Neuron (in vitro differentiated cells): ENCODE measurements around the gene EFCAB11.

Experiments
- H2AFZ ChIP-seq: one replicate; pipeline ENCODE4 v1.6.1; 2013; ENCODE audit warnings: low read depth, mild to moderate bottlenecking, inconsistent platforms, low read length, moderate library complexity
- H3K27me3 ChIP-seq: one replicate; pipeline ENCODE4 v1.6.1; 2013; ENCODE audit warnings: low read length; ENCODE audit not compliant: insufficient read depth
- H3K36me3 ChIP-seq: one replicate; pipeline ENCODE4 v1.6.1; 2013; ENCODE audit warnings: low read length; ENCODE audit not compliant: insufficient read depth
- H3K4me1 ChIP-seq: one replicate; pipeline ENCODE4 v1.6.1; 2013; ENCODE audit warnings: low read length; ENCODE audit not compliant: insufficient read depth
- H3K4me3 ChIP-seq: 2 replicates; pipeline ENCODE4 v1.5.1; 2013; ENCODE audit warnings: mild to moderate bottlenecking, low read length, moderate library complexity
- H3K9me3 ChIP-seq: one replicate; pipeline ENCODE4 v1.6.1; 2013; ENCODE audit warnings: low read length

Gene EFCAB11

GRCh38 chr14:89954070-89955021 is at the start of gene EFCAB11:
TSS of gene EFCAB11 (minus strand) at chr14:89954730. CDS start at chr14:89954660, 70 bp downstream.
- H3K27me3 ChIP-seq: no peaks in the 10 kb centered on the region
- H3K4me1 ChIP-seq: peaks cover 28% of the 10 kb centered on the region
- H3K4me3 ChIP-seq: peak within 1 kb of the TSS; percentile 80
- H3K9me3 ChIP-seq: peaks cover 2% of the 10 kb centered on the region
- H2AFZ ChIP-seq: peak within 1 kb of the TSS; percentile 93
- H3K36me3 ChIP-seq: peaks cover 18% of the 10 kb centered on the region

GRCh38 chr14:90003526-90004307 is 49.2 kb upstream of the EFCAB11 start:
- no peaks in the 10 kb centered on the region for H3K4me1 ChIP-seq
- no peak overlapping the region for H3K4me3 ChIP-seq
- H2AFZ ChIP-seq: no peak overlapping the region
- H3K36me3 ChIP-seq: peaks cover 35% of the 10 kb centered on the region
- H3K9me3 ChIP-seq: no peaks in the 10 kb centered on the region
- no peaks in the 10 kb centered on the region for H3K27me3 ChIP-seq

- Histone ChIP-seq H3K4me1 (no peaks in the 10 kb centered on the region), H3K36me3 (peaks cover 51% of the 10 kb centered on the region), H3K9me3 (no peaks in the 10 kb centered on the region)
These were observed 46.4 kb upstream of the EFCAB11 start for GRCh38 chr14:90000935-90001334.

GRCh38 chr14:89996963-89997362 is 42.4 kb upstream of the EFCAB11 start:
- Histone ChIP-seq H3K27me3 (no peaks in the 10 kb centered on the region), H2AFZ (no peak overlapping the region), H3K4me3 (no peak overlapping the region), H3K9me3 (no peaks in the 10 kb centered on the region), H3K36me3 (peaks cover 59% of the 10 kb centered on the region), H3K4me1 (no peaks in the 10 kb centered on the region)

More at GRCh38 chr14:90000935-90001334, 46.4 kb upstream of the EFCAB11 start:
- Histone ChIP-seq H2AFZ (no peak overlapping the region), H3K27me3 (no peaks in the 10 kb centered on the region), H3K4me3 (no peak overlapping the region)

- Histone ChIP-seq H3K27me3 (no peaks in the 10 kb centered on the region), H3K4me3 (no peak overlapping the region), H3K36me3 (peaks cover 78% of the 10 kb centered on the region), H3K4me1 (no peaks in the 10 kb centered on the region), H2AFZ (no peak overlapping the region), H3K9me3 (no peaks in the 10 kb centered on the region)
These were observed 37.7 kb upstream of the EFCAB11 start for GRCh38 chr14:89992273-89992672.

- no peak overlapping the region for H3K4me3 ChIP-seq
- H3K36me3 ChIP-seq: peaks cover 77% of the 10 kb centered on the region
- H3K4me1 ChIP-seq: no peaks in the 10 kb centered on the region
- H3K9me3 ChIP-seq: no peaks in the 10 kb centered on the region
- no peaks in the 10 kb centered on the region for H3K27me3 ChIP-seq
- H2AFZ ChIP-seq: no peak overlapping the region
These were observed 36.2 kb upstream of the EFCAB11 start for GRCh38 chr14:89990623-89991275.

GRCh38 chr14:89990218-89990617 is 35.7 kb upstream of the EFCAB11 start:
- no peak overlapping the region for H3K4me3 ChIP-seq
- H3K4me1 ChIP-seq: no peaks in the 10 kb centered on the region
- no peaks in the 10 kb centered on the region for H3K27me3 ChIP-seq
- no peaks in the 10 kb centered on the region for H3K9me3 ChIP-seq
- H3K36me3 ChIP-seq: peaks cover 80% of the 10 kb centered on the region
- H2AFZ ChIP-seq: no peak overlapping the region

- H3K4me3 ChIP-seq: no peak overlapping the region
- no peaks in the 10 kb centered on the region for H3K9me3 ChIP-seq
- H2AFZ ChIP-seq: no peak overlapping the region
- no peaks in the 10 kb centered on the region for H3K27me3 ChIP-seq
- peaks cover 83% of the 10 kb centered on the region for H3K36me3 ChIP-seq
- no peaks in the 10 kb centered on the region for H3K4me1 ChIP-seq
These were observed 34.3 kb upstream of the EFCAB11 start for GRCh38 chr14:89988787-89989186.

- H2AFZ ChIP-seq: no peak overlapping the region
- peaks cover 80% of the 10 kb centered on the region for H3K36me3 ChIP-seq
- no peaks in the 10 kb centered on the region for H3K9me3 ChIP-seq
- no peak overlapping the region for H3K4me3 ChIP-seq
- H3K4me1 ChIP-seq: no peaks in the 10 kb centered on the region
- H3K27me3 ChIP-seq: no peaks in the 10 kb centered on the region
These were observed 32.6 kb upstream of the EFCAB11 start for GRCh38 chr14:89987161-89987475.

GRCh38 chr14:89986462-89987160 is 32.1 kb upstream of the EFCAB11 start:
- H3K4me3 ChIP-seq: no peak overlapping the region
- peaks cover 80% of the 10 kb centered on the region for H3K36me3 ChIP-seq
- no peaks in the 10 kb centered on the region for H3K27me3 ChIP-seq
- H2AFZ ChIP-seq: no peak overlapping the region
- no peaks in the 10 kb centered on the region for H3K9me3 ChIP-seq
- no peaks in the 10 kb centered on the region for H3K4me1 ChIP-seq

- Histone ChIP-seq H2AFZ (no peak overlapping the region), H3K9me3 (no peaks in the 10 kb centered on the region), H3K4me3 (no peak overlapping the region), H3K4me1 (no peaks in the 10 kb centered on the region), H3K36me3 (peaks cover 80% of the 10 kb centered on the region), H3K27me3 (no peaks in the 10 kb centered on the region)
These were observed 28.8 kb upstream of the EFCAB11 start for GRCh38 chr14:89983375-89983774.

- Histone ChIP-seq H3K4me3 (no peak overlapping the region), H3K9me3 (no peaks in the 10 kb centered on the region), H3K27me3 (no peaks in the 10 kb centered on the region), H3K36me3 (peaks cover 74% of the 10 kb centered on the region), H2AFZ (no peak overlapping the region), H3K4me1 (no peaks in the 10 kb centered on the region)
These were observed 24.1 kb upstream of the EFCAB11 start for GRCh38 chr14:89978656-89979055.
